K562 treated with DMSO at 1 percent for 12 hours (cell line): ENCODE measurements around the gene IRAK4. TPM values are rescaled to one million over a fixed set of nuclear protein-coding genes. Genes with fewer than 3 reads are reported as not detected.

Experiments used
- total RNA-seq: library from RNA; unstranded; fragments of 300-600 nt; gene quantifications from 2 replicates; pipeline ENCODE4 v1.2.3, GENCODE V29; 2022; ENCODE audit not compliant: insufficient read depth

The IRAK4 gene
- 5.5 and 18.1 TPM in 2 replicates for total RNA-seq

DNA sequence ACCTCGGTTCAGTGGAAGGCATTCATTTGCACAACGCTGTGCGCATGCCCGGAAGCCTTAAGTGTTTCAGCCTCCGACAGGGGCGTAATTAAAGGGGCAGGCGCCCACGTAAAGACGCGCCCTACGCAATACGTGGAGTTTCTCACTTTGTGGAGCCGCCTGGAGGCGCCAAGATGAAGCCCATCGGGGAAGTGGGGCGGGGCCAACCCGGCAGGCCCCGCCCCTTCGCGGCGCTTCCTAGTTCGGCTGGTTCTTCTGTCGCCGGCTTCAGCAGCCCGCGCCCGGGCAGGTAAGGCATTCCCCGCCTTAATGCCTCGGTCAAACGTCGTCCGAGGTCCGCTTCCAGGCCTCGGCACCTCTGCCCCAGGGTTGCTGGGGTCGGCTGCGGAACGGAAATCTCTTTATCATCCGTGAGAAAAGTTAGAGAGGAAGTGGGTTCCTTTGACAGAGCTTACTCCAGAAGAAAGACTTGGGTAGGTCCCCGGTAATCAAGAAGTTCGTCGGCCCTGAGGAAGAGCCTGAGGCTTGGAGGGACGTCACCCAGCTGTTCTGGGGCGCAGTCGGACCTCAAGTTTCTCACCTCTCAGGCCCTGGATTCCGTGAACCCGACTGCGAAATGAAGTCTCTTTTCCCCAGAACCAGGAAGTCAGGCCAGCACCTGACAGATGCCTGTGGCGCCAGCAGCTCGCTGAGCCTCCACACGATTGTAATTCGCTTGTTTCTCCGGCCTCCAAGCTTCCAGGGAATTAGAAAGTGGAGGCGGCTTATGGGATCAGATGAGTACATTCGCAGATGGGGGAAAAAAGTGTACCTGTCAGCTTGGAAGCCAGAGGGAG is at the start of gene IRAK4, which contains the start of gene PUS7L:
TSS of gene IRAK4 (plus strand) at position 224 of the 836 bp plus-strand sequence. CDS start 9,161 bp downstream, outside the sequence.
TSS of gene PUS7L (minus strand) at position 63 of the 836 bp plus-strand sequence. CDS start 3,545 bp downstream, outside the sequence.

DNA sequence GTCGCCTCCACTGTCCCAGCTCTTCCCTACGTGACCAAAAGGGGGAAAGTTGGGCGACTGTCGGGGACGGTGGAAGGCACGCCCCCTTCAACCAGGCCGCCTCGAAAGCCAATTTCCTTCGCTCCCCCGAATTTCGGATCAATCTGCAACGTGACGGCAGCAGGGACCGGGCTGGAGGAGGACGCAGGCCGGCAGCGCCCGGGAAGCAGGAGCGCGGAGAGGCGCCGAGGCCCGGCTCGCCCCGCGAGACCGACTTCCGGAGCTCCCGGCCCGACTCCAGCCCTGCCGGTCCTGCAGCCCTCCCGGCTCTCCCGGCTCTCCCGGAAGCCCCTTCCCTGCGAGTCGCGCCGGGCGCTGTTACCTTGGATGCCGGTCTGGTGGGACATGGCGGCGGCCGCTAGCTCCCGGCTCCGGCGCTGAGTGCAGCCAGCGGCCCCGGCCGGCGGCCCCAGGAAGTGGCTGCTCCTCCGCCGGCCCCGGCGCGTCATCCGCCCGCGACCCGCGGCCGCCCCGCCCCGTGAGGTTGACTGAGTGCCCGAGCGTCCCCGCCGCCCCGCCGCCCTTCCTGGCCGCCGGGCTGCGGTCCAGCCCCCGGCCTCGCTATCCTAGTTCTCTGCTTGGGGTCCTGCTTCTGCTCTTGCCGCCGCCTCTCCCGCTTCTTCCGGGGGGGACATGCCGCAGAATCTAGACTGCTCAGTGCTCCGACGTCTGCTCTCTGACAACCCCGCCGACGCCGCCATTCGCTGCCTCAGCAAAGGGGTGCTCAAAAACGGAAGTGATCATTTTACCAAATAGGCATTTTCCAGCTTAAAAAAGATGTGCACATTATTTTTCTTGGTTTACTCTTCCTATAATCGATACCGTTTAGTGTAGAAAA is 47.3 kb downstream of the IRAK4 start, which contains the start of gene TWF1:
TSS of gene TWF1 (minus strand) at position 458 of the 877 bp plus-strand sequence. CDS start at position 386, 72 bp downstream.

DNA sequence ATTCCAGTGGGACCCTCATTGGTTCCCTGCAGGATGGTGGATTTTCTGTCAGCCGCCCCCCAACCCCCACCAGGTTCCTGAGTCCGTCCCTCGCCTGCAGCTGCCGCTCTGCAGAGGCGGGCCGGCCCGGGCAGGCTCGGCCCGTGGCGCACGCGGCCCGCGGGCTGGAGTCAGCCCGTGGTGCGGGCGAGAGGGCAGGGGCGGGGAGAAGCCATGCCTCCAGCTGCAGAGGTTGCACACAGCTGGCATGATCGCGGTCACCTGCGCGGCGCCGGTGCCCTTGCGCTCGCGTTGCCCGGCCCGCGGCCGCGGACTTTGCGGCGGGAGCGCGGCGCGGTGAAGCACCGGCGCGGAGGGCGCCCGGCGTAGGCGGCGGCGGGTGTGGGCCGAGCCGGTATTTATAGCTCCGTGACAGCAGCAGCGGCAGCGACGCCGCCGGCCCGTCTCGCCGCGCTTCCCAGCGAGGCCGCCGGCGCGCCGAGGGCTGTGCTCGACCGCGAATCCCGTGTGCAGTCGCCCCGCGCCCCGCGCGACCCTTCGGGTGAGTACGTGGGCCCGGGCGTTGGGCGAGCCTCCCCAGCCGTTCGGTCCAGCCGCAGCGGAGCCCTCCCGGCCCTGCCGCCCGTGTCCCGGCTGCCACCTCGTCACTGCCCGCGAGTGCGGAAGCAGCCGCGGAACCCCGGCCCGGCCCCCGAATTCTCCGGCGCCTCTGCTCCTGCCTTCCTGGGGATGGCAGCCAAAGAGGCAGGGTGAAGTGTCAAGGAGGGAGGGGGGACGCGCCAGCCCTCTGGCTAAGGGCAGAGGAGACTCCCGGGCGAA is 77.1 kb downstream of the IRAK4 start, which contains the start of gene TMEM117:
TSS of gene TMEM117 (plus strand) at position 426 of the 819 bp plus-strand sequence.

Other genes with a start within 250 kb of the IRAK4 start
- gene ADAMTS20, start 206.7 kb upstream of the IRAK4 start, total RNA-seq = 0.23 TPM in 1 of 2 replicates, not detected in the other
- gene PUS7L, start 161 bp upstream of the IRAK4 start, total RNA-seq = 2.4 and 4.2 TPM in 2 replicates
- 6.1 and 17.6 TPM in 2 replicates for gene TWF1, start 47.4 kb downstream of the IRAK4 start, total RNA-seq
- gene TMEM117, start 77.1 kb downstream of the IRAK4 start, total RNA-seq = 2.2 TPM in 1 of 2 replicates, not detected in the other